ENCODE results near the gene CCSER1. TPM values are rescaled to one million over a fixed set of nuclear protein-coding genes. Genes with fewer than 3 reads are reported as not detected.

CCSER1 gene
- total and polyA plus RNA-seq, 4 donors = 0.61 to 23.0 (median 3.8) TPM

DNA sequence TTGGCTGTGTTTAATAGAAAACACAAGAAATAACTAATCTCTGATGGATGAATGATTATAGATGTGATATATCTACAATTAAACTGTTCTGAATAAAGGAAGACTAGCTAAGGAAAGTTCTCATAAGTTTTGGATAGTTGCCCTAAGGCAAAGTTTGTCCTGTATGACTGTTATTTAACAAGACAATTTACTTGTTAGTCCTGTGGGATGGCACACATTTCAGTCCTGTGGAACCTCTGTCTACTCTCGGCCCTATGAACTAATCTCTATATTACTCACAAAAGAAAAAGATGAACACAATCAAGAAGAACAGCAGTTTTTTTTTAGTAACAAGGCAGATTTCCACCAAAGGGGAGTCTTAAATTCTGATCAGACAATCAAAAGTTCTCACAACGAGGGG lies 314.6 kb downstream of the CCSER1 start:
- H3K9me3 ChIP-seq (ENCODE audit: control insufficient read depth in 4 of 4, insufficient read depth in 3 of 4, low read length in 3 of 4) = no peaks in the 10 kb centered on the region
- peaks cover 0 to 4% (median 0%) of the 10 kb centered on the region in 5 donors for H3K4me1 ChIP-seq (ENCODE audit: control insufficient read depth in 5 of 5, insufficient read depth in 5 of 5, low read length in 5 of 5)
- H3K27ac ChIP-seq (ENCODE audit: low read depth in 1 of 2, low read length in 1 of 2) = no peak overlapping the region
- H3K36me3 ChIP-seq (ENCODE audit: control insufficient read depth in 4 of 4, insufficient read depth in 4 of 4, low read length in 4 of 4) = no peaks in the 10 kb centered on the region
- TF ChIP-seq, protein P1, sequence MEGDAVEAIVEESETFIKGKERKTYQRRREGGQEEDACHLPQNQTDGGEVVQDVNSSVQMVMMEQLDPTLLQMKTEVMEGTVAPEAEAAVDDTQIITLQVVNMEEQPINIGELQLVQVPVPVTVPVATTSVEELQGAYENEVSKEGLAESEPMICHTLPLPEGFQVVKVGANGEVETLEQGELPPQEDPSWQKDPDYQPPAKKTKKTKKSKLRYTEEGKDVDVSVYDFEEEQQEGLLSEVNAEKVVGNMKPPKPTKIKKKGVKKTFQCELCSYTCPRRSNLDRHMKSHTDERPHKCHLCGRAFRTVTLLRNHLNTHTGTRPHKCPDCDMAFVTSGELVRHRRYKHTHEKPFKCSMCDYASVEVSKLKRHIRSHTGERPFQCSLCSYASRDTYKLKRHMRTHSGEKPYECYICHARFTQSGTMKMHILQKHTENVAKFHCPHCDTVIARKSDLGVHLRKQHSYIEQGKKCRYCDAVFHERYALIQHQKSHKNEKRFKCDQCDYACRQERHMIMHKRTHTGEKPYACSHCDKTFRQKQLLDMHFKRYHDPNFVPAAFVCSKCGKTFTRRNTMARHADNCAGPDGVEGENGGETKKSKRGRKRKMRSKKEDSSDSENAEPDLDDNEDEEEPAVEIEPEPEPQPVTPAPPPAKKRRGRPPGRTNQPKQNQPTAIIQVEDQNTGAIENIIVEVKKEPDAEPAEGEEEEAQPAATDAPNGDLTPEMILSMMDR (IDR thresholded peaks at IDR 0.05; ENCODE audit: control extremely low read depth, extremely low read depth) = no peak
- no peak for DNase-seq
- ATAC-seq (ENCODE audit: insufficient read depth, low FRiP score) = no peak
- peaks cover 0 to 3% (median 0%) of the 10 kb centered on the region in 3 donors for H3K27me3 ChIP-seq (ENCODE audit: control insufficient read depth in 3 of 3, insufficient read depth in 3 of 3, low read length in 2 of 3)
- WGBS, 2 donors = 91 to 92% methylated on average over 2 of the region's 2 CpGs
- H3K9ac ChIP-seq (ENCODE audit: insufficient read depth in 1 of 2, low read length in 2 of 2) = no peak overlapping the region
- H3K4me3 ChIP-seq = no peak overlapping the region

DNA sequence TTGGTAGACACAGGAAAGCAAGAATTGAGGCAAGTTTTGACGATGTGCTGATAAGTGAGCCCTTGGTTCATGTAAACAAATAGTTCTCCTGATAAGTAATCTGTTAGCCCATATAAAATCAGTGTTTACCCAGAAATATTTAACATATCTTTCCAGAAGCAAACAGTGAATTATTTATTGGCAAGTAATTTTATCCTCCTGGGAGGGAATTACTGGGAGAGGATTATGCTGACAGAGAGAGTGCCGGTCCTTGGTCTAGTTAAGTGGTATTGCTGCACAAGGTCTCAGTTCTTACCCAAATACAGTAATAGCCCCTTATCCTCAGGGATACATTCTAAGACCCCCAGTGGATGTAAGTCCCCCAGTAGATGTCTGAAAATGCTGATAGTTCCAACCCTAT lies 315.4 kb downstream of the CCSER1 start:
- Histone ChIP-seq H3K27me3 (ENCODE audit: control insufficient read depth in 3 of 3, insufficient read depth in 3 of 3, low read length in 2 of 3) (no peaks in the 10 kb centered on the region), H3K4me3 (no peak overlapping the region), H3K9me3 (ENCODE audit: control insufficient read depth in 4 of 4, insufficient read depth in 3 of 4, low read length in 3 of 4) (no peaks in the 10 kb centered on the region), H3K36me3 (ENCODE audit: control insufficient read depth in 4 of 4, insufficient read depth in 4 of 4, low read length in 4 of 4) (no peaks in the 10 kb centered on the region), H3K27ac (ENCODE audit: low read depth in 1 of 2, low read length in 1 of 2) (no peak overlapping the region), H3K4me1 (ENCODE audit: control insufficient read depth in 5 of 5, insufficient read depth in 5 of 5, low read length in 5 of 5) (peaks cover 0 to 4% (median 0%) of the 10 kb centered on the region in 5 donors), H3K9ac (ENCODE audit: insufficient read depth in 1 of 2, low read length in 2 of 2) (no peak overlapping the region)
- TF ChIP-seq, protein P1 (IDR thresholded peaks at IDR 0.05; ENCODE audit: control extremely low read depth, extremely low read depth) = no peak
- DNase-seq (no peak), ATAC-seq (ENCODE audit: insufficient read depth, low FRiP score) (no peak)
- WGBS, 2 donors = 58 to 72% methylated on average over 2 of the region's 2 CpGs

DNA sequence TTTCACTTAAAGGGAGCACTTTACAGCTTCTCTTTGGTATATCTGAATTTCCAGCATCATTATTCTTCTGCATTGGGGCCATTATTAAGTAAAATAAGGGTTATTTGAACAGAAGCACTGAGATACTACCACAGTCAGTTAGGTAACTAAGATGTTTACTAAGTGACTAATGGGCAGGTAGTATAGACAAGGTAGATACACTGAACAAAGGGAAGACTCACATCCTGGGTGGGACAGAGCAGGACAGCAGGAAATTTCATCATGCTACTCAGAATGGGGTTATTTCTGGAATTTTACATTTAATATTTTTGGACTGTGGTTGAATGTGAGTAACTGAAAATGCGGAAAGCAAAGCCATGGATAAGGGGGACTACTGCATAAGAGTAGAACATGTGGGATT lies 316.0 kb downstream of the CCSER1 start:
- TF ChIP-seq, protein P1 (IDR thresholded peaks at IDR 0.05; ENCODE audit: control extremely low read depth, extremely low read depth) = no peak
- ATAC-seq (ENCODE audit: insufficient read depth, low FRiP score) (no peak), DNase-seq (no peak)
- H3K4me3 ChIP-seq = no peak overlapping the region
- no peaks in the 10 kb centered on the region for H3K27me3 ChIP-seq (ENCODE audit: control insufficient read depth in 3 of 3, insufficient read depth in 3 of 3, low read length in 2 of 3)
- H3K4me1 ChIP-seq (ENCODE audit: control insufficient read depth in 5 of 5, insufficient read depth in 5 of 5, low read length in 5 of 5) = peaks cover 0 to 4% (median 0%) of the 10 kb centered on the region in 5 donors
- H3K9ac ChIP-seq (ENCODE audit: insufficient read depth in 1 of 2, low read length in 2 of 2) = no peak overlapping the region
- no peaks in the 10 kb centered on the region for H3K9me3 ChIP-seq (ENCODE audit: control insufficient read depth in 4 of 4, insufficient read depth in 3 of 4, low read length in 3 of 4)
- WGBS, 2 donors = 94 to 95% methylated on average over 1 of the region's 1 CpG
- H3K36me3 ChIP-seq (ENCODE audit: control insufficient read depth in 4 of 4, insufficient read depth in 4 of 4, low read length in 4 of 4) = no peaks in the 10 kb centered on the region
- no peak overlapping the region for H3K27ac ChIP-seq (ENCODE audit: low read depth in 1 of 2, low read length in 1 of 2)

DNA sequence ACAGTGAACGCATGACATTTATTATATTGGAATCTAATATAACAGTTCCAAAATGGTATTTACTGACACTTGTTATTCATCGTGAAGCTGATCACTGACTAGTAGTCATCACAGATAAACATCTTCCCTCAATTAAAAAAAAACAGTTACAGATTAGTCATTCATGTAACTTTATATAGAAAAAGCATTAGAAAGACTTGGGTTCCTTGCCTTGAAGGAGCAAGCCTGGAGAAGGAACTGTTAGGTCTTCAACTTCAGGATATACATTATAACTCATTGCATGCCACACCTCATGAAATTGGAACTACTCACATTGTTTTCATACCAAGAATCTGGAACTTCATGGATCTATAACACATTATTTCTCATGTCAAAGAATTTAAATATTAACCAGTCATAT lies 317.7 kb downstream of the CCSER1 start:
- H3K27ac ChIP-seq (ENCODE audit: low read depth in 1 of 2, low read length in 1 of 2) = no peak overlapping the region
- H3K36me3 ChIP-seq (ENCODE audit: control insufficient read depth in 4 of 4, insufficient read depth in 4 of 4, low read length in 4 of 4) = no peaks in the 10 kb centered on the region
- peaks cover 0 to 6% (median 2%) of the 10 kb centered on the region in 4 donors for H3K9me3 ChIP-seq (ENCODE audit: control insufficient read depth in 4 of 4, insufficient read depth in 3 of 4, low read length in 3 of 4)
- 93% methylated on average over 2 of the region's 2 CpGs for WGBS, 2 donors
- TF ChIP-seq, protein P1 (IDR thresholded peaks at IDR 0.05; ENCODE audit: control extremely low read depth, extremely low read depth) = no peak
- ATAC-seq (ENCODE audit: insufficient read depth, low FRiP score) = no peak
- no peak overlapping the region for H3K9ac ChIP-seq (ENCODE audit: insufficient read depth in 1 of 2, low read length in 2 of 2)
- peaks cover 0 to 4% (median 0%) of the 10 kb centered on the region in 5 donors for H3K4me1 ChIP-seq (ENCODE audit: control insufficient read depth in 5 of 5, insufficient read depth in 5 of 5, low read length in 5 of 5)
- no peaks in the 10 kb centered on the region for H3K27me3 ChIP-seq (ENCODE audit: control insufficient read depth in 3 of 3, insufficient read depth in 3 of 3, low read length in 2 of 3)
- no peak overlapping the region for H3K4me3 ChIP-seq
- DNase-seq = no peak
